K562 (cell line): ENCODE results near the gene CXCL5. TPM values are rescaled to one million over a fixed set of nuclear protein-coding genes. Genes with fewer than 3 reads are reported as not detected.
A peak's percentile ranks its signal among the peaks of the same experiment; 100 is the strongest.

Experiments used
- EP300 ChIP-seq: IDR thresholded peaks from 2 replicates; pipeline ENCODE4 v1.6.1; 2012; ENCODE audit warnings: low read length, improper control_type of control experiment
- FUS ChIP-seq: fragments of 200-400 bp; formaldehyde crosslinking; optimal IDR thresholded peaks from 2 replicates; pipeline ENCODE3; 2017; ENCODE audit warnings: low read depth, low read length
- JUND ChIP-seq, 2 experiments: IDR thresholded peaks; 2 replicates in 1 of 2; 3 replicates in 1 of 2; pipeline ENCODE4 v1.6.1; 2011; ENCODE audit warnings: borderline replicate concordance in 2 of 2, low read depth in 2 of 2, low read length in 2 of 2, improper control_type of control experiment in 1 of 2, missing biosample characterization in 1 of 2, missing genetic modification characterization in 1 of 2, missing genetic modification reagents in 1 of 2
- MYNN ChIP-seq, 2 experiments: sonication (generic); formaldehyde crosslinking in 1 of 2; IDR thresholded peaks; 2 replicates each; pipeline versions ENCODE4 v1.5.0 to v1.6.1; 2016 to 2020; ENCODE audit warnings: antibody characterized with exemption in 1 of 2, missing genetic modification reagents in 1 of 2
- SIN3B ChIP-seq: fragments of 450-650 bp; IDR thresholded peaks from 2 replicates; pipeline ENCODE4 v1.6.1; 2017; ENCODE audit warnings: low read depth, mild to moderate bottlenecking, moderate library complexity
- TAF7 ChIP-seq: fragments of 450-650 bp; IDR thresholded peaks from 2 replicates; pipeline ENCODE4 v1.6.1; 2016; ENCODE audit warnings: missing genetic modification characterization, missing compliant biosample characterization
- TEAD2 ChIP-seq: fragments of 450-650 bp; IDR thresholded peaks from 2 replicates; pipeline ENCODE4 v1.6.1; 2016; ENCODE audit warnings: missing genetic modification characterization, control low read depth, missing compliant biosample characterization
- ZNF780A ChIP-seq: fragments of 250-450 bp; sonication (Bioruptor Pico); IDR thresholded peaks from 2 replicates; pipeline ENCODE4 v1.5.0; 2021; ENCODE audit warnings: mild to moderate bottlenecking
- polyA plus RNA-seq, 8 experiments: library from polyadenylated mRNA; depleted of rRNA in 4 of 8; stranded (reverse) in 5 of 8; unstranded in 3 of 8; fragments of >200 nt; fragmentation: Nextera tagmentation in 2 of 8; fragmentation: Illumina TruSeq in 1 of 8; extraction: Ambion mirVana in 2 of 8; extraction: Trizol in 1 of 8; gene quantifications; 2 replicates each; pipeline versions ENCODE4 v1.2.1 to v1.2.3, GENCODE V29; 2011 to 2014; ENCODE audit warnings: inconsistent platforms in 1 of 8, missing spikeins in 1 of 8
- total RNA-seq, 7 experiments: library from RNA; depleted of rRNA in 6 of 7; stranded (reverse); fragments of >200 nt in 6 of 7; fragmentation: Illumina TruSeq in 2 of 7; extraction: Trizol in 2 of 7; gene quantifications; 2 replicates each; pipeline versions ENCODE4 v1.2.1 to v1.2.3, GENCODE V29; 2011 to 2021; ENCODE audit warnings: low replicate concordance in 1 of 7
- TF ChIP-seq, protein P1 (sequence below): fragments of 450-650 bp; formaldehyde crosslinking; conservative IDR thresholded peaks from 2 replicates; pipeline ENCODE4 v1.4.0; 2022; ENCODE audit warnings: mild to moderate bottlenecking, missing genetic modification characterization

Gene CXCL5
- total and polyA plus RNA-seq, 9 of the 15 experiments (the other 6 are each of a cell fraction or from before 2014, with no cell fraction given) = not detected

- TF ChIP-seq, protein P1, sequence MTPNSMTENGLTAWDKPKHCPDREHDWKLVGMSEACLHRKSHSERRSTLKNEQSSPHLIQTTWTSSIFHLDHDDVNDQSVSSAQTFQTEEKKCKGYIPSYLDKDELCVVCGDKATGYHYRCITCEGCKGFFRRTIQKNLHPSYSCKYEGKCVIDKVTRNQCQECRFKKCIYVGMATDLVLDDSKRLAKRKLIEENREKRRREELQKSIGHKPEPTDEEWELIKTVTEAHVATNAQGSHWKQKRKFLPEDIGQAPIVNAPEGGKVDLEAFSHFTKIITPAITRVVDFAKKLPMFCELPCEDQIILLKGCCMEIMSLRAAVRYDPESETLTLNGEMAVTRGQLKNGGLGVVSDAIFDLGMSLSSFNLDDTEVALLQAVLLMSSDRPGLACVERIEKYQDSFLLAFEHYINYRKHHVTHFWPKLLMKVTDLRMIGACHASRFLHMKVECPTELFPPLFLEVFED (CRISPR knock-in tag) = no peak
- TF ChIP-seq TAF7 (no peak), MYNN (IDR thresholded peaks at IDR 0.05) (no peak), MYNN (CRISPR knock-in tag; IDR thresholded peaks at IDR 0.05) (no peak), EP300 (peak; percentile 41), ZNF780A (CRISPR knock-in tag) (no peak), FUS (no peak), JUND (IDR thresholded peaks at IDR 0.05; ENCODE audit: borderline replicate concordance, low read depth, low read length) (peak; percentile 12; the same call in 1 of the 2 replicates), JUND (tag; IDR thresholded peaks at IDR 0.05; ENCODE audit: borderline replicate concordance, low read depth, low read length) (no peak), TEAD2 (tag) (no peak), SIN3B (no peak)
Observed at GRCh38 chr4:74037076-74037955, 38.8 kb upstream of the CXCL5 start (continued).
